ENCODE measurements around the gene ACSF2. TPM values are rescaled to one million over a fixed set of nuclear protein-coding genes. Genes with fewer than 3 reads are reported as not detected.

ACSF2 gene
- total RNA-seq, 1 donor, result 35.8 TPM

DNA sequence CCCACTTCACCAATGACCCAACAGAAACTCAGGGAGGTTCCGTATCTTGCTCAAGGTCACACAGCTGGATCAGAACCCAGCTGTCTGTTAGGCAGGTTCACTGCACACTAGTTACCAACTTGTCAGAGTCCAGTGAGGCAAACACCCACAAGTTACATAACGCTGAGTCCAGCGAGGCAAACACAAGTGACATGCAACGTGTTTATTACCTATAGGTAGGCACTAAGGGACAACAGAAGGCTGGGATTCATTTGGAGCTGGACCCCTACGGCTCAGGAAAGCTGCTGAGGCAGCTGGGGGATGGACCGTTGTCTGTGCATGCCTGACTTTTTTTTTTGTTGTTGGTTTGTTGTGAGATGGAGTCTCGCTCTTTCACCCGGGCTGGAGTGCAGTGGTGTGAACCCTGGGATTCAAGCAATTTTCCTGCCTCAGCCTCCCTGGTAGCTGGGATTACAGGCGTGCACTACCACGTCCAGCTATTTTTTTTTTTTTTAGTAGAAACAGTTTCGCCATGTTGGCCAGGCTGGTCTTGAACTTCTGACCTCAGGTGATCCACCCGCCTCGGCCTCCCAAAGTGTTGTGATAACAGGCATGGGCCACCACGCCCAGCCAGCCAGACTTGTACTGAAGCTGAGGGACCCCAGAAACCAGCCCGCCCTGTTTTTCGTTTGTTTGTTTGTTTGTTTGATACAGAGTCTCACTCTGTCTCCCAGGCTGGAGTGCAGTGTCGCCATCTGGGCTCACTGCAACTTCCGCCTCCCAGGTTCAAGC lies 50.7 kb downstream of the ACSF2 start:
- DNase-seq (ENCODE audit: low read depth in 2 of 3, low spot score in 2 of 3), result no peak

DNA sequence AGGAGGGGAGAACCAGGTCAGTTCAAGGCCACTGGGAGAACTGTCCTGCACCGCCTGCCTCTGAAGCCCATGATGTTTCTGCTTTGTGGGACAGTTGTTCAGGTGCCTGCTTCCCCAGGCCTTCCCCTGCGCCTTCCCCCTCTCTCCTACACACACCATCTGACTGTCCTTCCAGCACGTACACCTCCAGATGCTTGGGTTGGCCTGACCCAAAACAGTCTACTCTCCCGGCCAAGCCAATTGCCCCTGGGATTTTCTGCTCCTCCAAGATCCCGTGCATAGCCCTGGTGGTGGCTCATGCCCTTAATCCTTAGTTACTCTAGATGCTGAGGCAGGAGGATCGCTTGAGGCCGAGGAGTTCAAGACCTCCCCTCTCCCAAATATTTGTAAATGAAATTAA lies 52.0 kb downstream of the ACSF2 start:
- DNase-seq (ENCODE audit: low read depth in 2 of 3, low spot score in 2 of 3), result no peak

DNA sequence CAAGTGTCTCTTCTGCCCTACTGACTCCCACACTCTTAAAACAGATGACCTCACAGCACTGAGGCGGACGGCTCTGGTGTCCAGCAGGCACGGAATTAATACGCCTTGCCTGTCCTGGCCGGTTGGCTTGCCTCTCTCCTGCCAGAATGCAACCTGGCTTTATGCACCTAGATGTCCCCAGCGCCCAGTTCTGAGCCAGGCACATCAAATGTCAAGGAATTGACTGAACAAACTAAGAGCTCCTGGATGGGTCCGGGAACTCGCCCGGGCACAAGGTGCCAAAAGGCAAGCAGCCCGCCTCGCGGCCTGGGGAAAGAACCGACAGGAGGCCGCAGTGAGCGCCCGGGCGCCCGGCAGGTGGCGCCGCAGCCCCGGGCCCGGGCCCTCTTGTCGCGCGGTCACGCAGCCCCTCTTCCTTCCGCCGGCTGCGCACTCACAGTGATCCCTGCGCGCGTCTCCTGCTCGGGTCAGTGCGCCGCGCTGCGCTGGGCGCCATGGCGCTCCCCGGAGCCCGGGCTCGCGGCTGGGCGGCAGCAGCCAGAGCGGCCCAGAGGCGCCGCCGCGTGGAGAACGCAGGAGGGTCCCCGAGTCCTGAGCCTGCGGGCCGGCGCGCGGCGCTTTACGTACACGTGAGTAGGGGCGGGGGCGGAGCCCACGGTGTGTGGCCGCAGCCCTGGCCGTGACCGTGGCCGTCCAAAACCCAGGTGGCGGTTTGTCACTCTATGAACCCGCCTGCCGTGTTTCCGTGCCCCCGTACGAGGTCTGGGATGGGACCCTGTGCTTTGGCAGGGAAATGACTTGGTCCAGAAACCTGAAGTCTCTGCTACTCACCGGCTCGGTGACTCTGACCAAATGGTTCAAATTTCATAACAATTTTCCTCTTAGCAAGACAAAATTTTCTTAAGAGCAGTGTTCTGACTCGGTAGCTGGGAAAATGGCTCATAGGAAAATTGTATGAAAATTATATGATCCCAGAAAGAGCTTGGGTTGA lies 52.7 kb downstream of the ACSF2 start, which contains the start of gene RSAD1:
Gene RSAD1, plus strand, starts transcription at position 470 of the 991 bp plus-strand sequence. Its CDS starts 25 bp downstream, at position 495.
- DNase-seq (ENCODE audit: low read depth in 2 of 3, low spot score in 2 of 3), result peak; percentile 79 to 95 (median 91)

DNA sequence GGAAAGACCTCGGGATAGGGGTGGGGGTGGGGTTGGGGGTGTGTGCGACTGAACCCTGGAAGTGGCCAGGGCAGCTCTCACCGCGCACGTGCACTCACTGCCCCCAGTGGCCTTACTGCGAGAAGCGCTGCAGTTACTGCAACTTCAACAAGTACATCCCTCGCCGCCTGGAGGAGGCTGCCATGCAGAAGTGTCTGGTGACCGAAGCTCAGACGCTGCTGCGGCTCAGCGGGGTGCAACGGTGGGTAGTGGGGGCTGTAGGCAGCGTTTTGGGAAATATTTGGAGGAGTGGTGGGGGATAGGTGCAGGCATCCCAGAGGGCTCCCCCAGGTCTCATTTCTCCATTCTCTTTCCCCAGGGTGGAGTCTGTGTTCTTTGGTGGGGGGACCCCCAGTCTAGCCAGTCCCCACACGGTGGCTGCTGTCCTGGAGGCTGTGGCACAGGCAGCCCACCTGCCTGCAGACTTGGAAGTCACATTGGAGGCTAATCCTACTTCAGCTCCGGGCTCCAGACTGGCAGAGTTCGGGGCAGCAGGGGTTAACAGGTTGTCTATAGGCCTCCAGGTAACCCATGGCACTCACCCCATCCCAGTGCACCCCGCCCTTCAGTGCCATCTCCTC lies 53.6 kb downstream of the ACSF2 start:
- DNase-seq (ENCODE audit: low read depth in 2 of 3, low spot score in 2 of 3), result peak; percentile 26 to 84 (median 80)

DNA sequence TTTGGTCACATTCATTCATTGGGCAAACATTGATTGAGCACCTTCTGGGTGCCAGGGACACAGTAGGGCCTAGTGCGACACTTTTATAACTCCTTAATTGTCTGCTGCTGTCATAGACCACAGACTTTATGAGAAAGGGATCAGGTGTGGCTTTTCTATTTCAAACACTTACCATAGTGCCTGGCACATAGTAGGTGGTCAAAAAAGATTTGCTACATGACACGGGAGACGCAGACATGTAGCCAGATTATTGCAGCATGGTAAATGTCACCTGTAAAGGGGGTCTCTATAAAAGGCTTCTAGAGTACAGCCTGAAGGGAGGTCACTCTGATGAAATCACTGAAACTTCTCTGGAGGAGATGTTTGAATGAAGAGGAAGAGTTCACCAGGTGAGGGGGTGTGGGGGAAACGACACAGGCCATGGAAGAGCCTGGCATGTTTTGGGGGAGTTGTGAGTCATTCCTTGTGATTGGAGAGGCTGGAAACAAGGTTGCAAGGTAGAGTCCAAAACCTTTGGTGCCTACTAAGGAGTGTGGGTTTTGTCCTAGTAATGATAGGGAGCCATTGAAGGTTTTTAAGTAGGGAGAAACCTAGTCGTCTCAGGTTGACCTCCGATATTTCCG lies 54.2 kb downstream of the ACSF2 start:
- DNase-seq (ENCODE audit: low read depth in 2 of 3, low spot score in 2 of 3), result no peak

DNA sequence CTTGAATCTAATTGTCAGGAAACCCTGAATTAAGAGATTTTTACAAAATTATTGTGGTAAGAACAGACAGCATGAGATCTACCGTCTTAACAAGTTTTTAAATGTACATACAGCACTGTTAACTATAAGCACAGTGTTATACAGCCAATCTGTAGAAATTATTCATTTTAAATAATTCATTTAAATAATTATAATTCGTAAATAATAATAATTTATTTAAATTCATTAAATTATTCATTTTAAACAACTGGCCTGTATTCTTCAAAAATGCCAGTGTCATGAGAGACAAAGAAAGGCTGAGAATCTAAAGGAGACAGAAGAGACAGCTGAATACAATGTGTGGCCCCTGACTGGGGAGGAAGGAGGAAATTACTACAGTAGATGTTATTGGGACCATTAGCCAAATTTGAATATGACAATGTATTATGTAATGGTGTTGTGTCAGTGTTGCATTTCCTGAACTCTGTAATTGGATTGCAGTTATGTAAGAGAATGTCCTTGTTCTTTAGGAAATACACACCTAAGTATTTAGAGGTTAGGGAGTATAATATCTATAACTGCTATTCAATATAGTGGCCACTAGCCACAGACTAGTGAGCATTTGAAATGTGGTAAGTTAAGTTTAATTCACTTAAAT lies 55.0 kb downstream of the ACSF2 start:
- no peak for DNase-seq (ENCODE audit: low read depth in 2 of 3, low spot score in 2 of 3)

DNA sequence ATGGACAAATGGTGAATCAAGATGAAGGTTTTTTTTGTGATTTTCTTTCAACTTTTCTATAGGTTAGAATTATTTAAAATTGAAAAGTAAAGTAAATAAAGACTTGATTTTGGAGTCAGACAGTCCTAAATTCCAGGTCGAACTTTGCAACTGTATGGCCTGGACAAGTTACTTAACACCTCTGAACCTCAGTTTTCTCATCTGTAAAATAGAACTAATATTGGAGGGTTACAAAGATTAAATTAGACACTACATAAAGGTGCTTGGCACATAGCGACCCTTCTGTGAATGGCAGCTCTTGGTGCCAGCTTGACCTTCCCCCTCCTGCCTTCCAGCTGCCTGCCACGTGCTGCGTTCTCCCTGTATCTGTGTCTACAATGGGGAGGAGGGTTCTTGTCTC lies 55.6 kb downstream of the ACSF2 start:
- no peak for DNase-seq (ENCODE audit: low read depth in 2 of 3, low spot score in 2 of 3)

DNA sequence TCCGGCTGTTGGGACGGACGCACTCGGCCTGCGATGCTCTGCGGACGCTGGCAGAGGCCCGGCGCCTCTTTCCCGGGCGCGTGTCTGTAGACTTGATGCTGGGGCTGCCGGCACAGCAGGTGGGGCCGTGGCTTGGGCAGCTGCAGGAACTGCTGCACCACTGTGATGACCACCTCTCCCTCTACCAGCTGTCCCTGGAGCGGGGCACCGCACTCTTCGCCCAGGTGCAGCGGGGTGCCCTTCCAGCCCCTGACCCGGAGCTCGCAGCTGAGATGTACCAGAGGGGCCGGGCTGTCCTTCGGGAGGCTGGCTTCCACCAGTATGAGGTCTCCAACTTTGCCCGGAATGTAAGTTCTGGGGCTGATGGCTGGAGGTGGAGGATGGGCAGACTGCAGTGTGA lies 56.1 kb downstream of the ACSF2 start:
- DNase-seq (ENCODE audit: low read depth in 2 of 3, low spot score in 2 of 3), result no peak

DNA sequence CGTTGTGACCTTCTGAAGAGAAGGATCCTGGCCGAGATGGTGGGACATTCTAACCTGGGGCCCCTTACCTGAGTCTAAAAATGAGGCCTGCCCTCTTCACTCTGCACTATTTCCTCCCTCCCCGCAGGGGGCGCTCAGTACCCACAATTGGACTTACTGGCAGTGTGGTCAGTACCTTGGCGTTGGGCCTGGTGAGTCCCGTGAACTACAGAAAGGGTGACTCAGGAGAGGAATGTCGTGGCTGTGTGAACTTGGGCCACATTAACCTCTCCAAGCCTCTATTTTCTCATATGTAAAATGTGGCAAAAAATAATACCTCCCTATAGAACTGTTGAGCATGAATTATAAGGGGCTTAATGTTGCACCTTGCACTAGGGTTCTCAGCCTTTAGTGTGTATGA lies 56.5 kb downstream of the ACSF2 start:
- peak; percentile 29 to 89 (median 83) for DNase-seq (ENCODE audit: low read depth in 2 of 3, low spot score in 2 of 3)

DNA sequence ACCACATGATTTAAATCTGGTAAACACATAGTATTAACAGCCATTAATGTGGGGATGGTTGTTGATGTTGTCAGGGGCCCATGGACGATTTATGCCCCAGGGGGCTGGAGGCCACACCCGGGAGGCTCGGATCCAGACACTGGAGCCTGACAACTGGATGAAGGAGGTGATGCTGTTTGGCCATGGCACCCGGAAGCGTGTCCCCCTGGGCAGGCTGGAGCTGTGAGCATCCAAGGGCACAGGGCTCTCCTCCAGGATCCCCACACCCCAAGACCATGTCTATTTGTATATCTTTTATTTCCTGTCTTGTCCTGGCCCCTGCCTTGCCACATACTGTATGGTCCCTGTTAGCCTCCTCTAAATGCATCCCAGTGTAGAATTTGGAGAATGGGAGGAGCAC lies 57.2 kb downstream of the ACSF2 start:
- DNase-seq (ENCODE audit: low read depth in 2 of 3, low spot score in 2 of 3), result no peak

DNA sequence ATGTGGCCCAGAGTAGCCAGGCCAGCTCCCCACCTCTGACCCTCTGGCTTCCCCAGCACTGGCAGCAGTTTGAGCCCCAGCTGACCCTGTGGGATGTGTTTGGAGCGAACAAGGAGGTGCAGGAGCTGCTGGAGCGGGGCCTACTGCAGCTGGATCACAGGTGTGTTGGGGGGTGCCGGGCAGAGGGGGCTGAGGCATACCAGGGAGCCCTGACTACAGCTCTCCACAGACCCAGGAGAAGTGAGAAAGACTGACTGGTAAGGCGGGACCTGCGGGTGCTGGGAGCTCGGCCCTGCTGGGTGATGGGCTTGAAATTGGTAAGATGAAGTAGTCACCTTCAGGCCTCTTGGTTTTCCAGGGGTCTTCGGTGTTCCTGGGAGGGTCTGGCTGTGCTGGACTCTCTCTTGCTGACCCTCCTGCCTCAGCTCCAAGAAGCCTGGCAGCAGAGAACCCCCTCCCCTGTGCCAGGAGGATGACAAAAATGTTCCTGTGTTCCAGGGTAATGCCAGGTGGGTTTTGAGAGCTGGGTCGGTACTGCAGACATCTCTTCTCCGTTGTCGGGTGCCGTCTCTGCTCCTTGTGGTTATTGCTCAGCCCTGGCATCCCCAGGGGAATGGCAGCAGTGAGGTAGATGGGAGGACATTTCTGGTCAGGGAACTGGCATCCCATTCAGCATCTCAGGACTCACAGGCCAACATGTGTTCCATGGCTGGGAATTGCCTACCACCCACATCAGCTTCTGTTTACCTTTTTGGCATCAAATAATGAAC lies 58.6 kb downstream of the ACSF2 start:
- DNase-seq (ENCODE audit: low read depth in 2 of 3, low spot score in 2 of 3), result no peak

DNA sequence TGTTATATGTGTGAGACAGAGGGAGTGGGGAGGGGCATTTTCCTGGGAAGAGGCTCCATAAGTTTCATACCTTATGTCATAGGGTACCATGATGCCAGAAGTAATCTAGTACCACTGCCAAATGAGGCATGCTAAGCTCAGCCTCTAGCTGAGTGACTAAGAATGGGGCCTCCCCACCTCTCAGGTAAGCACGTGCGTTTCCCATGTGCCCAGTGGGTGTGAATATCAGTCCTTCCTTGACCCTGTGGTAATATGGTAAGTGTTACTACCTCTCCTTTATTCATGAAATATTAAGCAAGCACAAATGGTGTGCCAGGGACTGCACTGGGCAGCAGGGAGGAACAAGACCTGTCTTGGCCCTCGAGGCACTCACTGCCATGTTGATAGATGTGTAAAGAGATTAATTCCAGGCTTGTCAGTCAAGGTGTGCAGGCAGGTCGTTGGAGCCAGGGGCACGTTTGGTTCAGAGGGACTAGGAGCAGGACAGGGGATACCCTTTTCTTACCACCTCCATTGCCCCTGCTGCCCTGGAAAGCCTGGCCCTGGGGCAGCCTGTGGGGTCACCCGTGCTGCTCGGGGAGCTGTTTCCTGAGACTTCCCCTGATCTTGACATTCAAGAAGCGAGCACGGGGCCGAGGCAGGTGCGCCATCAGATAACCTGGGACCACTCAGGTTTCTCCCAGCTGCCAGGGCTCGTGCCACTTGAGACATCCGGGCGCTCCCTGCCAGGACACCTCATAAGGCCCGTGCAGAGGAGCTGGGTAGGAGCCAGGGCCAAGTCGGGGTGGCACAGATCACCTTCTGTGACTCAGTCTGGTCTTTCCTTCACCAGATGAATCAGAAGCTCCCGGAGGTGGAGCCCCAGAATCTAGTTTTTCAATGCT lies 61.4 kb downstream of the ACSF2 start:
- no peak for DNase-seq (ENCODE audit: low read depth in 2 of 3, low spot score in 2 of 3)

DNA sequence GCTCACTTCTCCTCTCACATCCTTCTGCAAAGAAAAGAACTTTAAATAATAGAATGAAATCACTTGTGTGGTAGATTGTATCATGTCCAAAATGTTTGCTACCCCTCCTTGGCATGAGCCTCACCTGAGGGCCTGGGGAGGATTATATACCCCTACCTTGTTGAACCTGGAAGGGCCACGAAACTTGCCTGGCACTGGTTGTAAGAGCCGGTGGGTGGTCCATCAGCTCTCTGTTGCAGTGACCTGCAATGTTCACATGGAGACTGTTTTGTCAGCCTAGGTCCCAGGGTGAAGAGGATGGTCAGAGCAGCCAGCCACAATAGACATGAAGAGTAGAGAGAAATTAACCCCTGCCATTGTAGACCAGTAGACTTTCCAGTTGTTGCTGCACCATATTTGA lies 62.9 kb downstream of the ACSF2 start:
- DNase-seq (ENCODE audit: low read depth in 2 of 3, low spot score in 2 of 3), result no peak

DNA sequence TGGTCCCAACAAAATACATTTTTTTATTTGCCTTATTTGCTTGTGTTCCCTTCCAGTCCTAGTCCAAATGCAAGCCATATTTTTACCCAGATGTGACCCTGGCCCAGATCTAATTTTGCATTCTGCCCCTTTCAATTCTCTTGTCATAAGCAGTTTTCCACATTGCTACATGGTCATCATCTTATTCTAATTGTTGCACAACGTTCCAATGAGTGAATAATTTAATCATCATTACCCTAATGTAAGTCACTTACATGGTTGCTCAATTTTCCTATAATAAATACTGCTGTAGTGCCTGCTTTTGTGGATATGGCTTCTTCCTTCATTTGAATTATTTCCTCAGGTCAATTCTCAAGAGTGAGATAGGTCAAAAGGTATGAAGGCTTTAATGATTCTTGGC lies 65.5 kb downstream of the ACSF2 start:
- no peak for DNase-seq (ENCODE audit: low read depth in 2 of 3, low spot score in 2 of 3)

DNA sequence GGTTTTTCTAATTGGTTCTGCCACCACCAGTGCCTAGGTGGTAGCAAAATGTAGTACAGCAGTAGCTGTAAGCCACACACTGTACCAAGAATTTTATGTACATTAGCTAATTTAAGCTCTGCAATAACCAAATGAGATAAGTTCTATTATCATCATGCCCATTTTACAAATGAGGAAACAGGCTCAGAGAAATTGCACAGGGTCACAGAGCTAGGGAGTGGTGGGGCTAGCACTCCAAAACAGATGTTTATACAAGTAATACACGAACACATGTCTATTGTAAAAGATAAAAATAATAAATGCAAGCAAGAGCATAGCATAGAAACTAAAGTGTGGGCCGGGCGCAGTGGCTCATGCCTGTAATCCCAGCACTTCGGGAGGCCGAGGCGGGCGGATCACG lies 66.2 kb downstream of the ACSF2 start:
- DNase-seq (ENCODE audit: low read depth in 2 of 3, low spot score in 2 of 3), result no peak

DNA sequence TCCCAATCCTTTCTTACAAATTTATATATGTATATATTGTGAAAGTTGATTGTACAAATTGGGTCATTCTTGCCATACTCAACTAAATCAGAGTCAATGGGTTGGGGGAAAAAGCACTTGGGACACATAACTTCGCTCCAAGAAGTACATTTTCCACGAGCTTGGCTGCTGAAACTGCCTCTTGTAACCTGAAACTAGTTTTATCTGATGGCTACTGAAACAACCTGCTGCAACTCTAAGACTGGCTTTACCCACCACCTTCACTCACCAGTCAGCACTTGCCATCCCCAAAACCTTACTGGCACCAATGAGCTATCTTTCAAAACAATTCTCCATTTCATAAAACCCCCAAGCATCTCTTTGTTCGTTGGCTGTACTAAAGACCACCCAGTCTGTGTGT lies 67.7 kb downstream of the ACSF2 start:
- no peak for DNase-seq (ENCODE audit: low read depth in 2 of 3, low spot score in 2 of 3)

DNA sequence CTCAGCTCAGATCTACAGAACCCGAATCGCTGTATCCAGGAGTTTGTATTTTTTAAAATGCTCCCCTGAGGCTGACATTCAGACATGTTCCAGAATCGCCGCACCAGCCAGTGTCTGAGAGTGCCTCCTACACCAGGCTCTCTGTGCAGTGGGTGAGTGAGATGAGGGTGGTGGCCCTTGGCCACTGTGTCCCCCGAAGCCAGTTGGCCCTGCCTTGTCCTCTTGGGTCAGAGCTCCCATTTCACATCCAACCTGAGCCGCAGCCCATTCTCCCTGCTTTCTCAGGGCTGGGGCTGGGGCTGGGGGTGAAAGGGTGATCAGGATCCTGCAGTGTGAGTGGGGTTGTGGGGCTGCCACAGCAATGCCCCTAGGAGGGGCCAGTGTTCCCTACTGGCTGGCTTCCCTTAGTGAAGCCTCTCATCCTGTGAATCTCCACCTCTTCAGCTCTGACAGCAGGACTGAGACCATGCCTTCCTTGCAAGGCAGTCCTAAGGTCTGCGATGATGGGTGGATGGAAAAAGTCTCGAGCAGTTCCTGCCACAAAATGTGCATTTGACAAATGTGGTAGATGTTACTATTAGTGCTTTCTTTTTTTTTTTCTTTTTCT lies 69.3 kb downstream of the ACSF2 start:
- no peak for DNase-seq (ENCODE audit: low read depth in 2 of 3, low spot score in 2 of 3)

DNA sequence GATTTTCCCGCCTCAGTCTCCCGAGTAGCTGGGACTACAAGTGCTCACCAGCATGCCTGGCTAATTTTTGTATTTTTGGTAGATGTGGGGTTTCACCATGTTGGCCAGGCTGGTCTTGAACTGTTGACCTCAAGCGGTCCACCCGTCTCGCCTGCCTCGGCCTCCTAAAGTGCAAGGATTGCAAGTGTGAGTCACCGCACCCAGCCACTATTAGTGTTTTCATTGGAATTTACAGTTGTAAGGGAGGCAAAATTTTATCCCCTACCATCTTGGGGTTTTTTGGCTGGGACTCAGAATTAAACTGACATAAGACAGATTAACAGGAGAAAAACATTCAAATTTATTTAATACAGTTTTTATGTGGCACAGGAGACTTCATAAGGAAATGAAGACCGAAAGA lies 69.9 kb downstream of the ACSF2 start:
- no peak for DNase-seq (ENCODE audit: low read depth in 2 of 3, low spot score in 2 of 3)

All from hematopoietic multipotent progenitor cell (in vitro differentiated cells).